Left ventricle myocardium superior (tissue), 1 donor: ENCODE measurements around the gene C1orf87. TPM values are rescaled to one million over a fixed set of nuclear protein-coding genes. Genes with fewer than 3 reads are reported as not detected.
"Not testable (repeated sequence)": the region's sequence is repeated elsewhere in the genome, so short reads cannot be mapped to it uniquely, and the experiment has no call there.

ENCODE experiments used
- ATAC-seq: fragments of 200-7000 bp; cut with Tn5 transposase; one replicate; pipeline ENCODE4 v1.9.1; 2020; ENCODE audit warnings: mild to moderate bottlenecking, moderate library complexity
- DNase-seq: peaks from one replicate; pipeline ENCODE4 v3.0.0-alpha.2; 2020
- intact Hi-C: fragments of 100-400 bp; cut with micrococcal nuclease; formaldehyde crosslinking; loops from one replicate; pipeline ENCODE4 v1.11.0; 2022
- total RNA-seq: library from RNA; stranded (reverse); fragmentation: NEBNext Ultra II Directional; extraction: Animal tissue kit (Norgen Biotek cat#: 25700); gene quantifications from one replicate; pipeline ENCODE4 v1.2.1, GENCODE V29; 2021
- donor health status: DM: no; HTN: yes; CAD: no; lungs with severe emphysema.

C1orf87 gene
- total RNA-seq, 1 donor from 2014 or later = not detected

DNA sequence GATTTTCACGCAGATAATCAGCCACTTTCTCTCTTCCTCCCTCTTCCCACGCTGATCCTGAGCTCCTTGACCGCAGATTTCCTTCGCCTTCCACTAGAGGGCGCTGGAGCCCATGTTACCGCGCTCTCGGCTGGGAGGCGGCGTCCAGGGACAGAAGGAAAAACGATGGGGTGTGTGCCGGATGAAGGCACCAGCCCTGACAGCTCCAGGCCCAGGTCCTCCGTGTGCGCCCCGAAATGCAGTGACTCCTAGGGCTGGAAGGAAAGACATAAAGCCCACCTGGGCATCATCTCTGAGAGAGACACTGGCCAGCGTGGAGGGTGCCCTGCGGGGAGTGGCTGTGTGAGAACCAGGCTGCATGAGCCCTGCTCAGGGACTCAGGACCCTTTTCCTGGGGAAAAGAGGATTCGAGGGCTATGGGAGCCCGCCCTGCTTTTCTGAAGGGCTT, 102.1 kb downstream of the C1orf87 start:
- ATAC-seq = peak; percentile 84
- intact Hi-C loops = loop anchor here (10.0 kb wide), 2 partner anchors 1073 to 1883 kb away; no protein-coding TSS in a partner anchor
- DNase-seq = peak; percentile 77

DNA sequence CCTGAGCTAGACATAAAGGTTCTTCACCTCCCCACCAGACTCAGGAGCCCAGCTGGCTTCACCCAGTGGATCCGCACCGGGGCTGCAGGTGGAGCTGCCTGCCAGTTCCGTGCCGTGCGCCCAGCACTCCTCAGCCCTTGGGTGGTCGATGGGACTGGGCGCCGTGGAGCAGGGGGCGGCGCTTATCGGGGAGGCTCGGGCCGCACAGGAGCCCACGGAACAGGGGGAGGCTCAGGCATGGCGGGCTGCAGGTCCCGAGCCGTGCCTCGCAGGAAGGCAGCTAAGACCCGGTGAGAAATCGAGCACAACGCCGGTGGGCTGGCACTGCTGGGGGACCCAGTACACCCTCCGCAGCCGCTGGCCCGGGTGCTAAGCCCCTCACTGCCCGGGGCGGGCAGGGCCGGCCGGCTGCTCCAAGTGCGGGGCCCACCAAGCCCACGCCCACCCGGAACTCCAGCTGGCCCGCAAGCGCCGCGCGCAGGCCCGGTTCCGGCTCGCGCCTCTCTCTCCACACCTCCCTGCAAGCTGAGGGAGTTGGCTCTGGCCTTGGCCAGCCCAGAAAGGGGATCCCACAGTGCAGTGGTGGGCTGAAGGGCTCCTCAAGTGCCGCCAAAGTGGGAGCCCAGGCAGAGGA, 103.9 kb downstream of the C1orf87 start:
- ATAC-seq = not testable (repeated sequence)
- intact Hi-C loops = loop anchor here (10.0 kb wide), 2 partner anchors 1075 to 1885 kb away; no protein-coding TSS in a partner anchor
- DNase-seq = peak; percentile 22

- intact Hi-C loops, DNase-seq, ATAC-seq: not testable (repeated sequence)
Observed at GRCh38 chr1:59968746-59969145, 104.8 kb downstream of the C1orf87 start.

GRCh38 chr1:59967780-59968179, 105.8 kb downstream of the C1orf87 start:
- DNase-seq (no peak), ATAC-seq (no peak)
- intact Hi-C loops = no loop called here

- ATAC-seq = no peak
- intact Hi-C loops = no loop called here
- DNase-seq = no peak
Observed at GRCh38 chr1:59967141-59967697, 106.4 kb downstream of the C1orf87 start.

DNA sequence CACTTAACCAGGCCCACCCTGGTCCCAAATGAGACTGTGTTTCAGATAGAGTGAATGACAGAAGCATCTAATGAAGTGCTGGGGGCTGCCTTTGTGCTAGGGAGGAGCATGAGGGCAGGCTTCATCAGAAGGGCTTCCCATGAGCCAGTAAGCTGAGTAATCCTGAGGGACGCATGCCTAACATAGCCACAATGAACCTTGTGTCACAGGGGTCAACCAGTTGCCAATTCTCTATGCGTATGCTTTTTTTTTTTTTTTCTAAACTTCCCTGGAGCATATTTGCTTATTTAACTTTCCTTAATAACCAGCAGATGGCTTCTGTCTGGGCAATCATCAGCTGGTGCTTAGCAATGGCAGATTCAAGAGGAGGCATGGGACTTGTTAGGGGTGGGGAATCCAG, 121.5 kb downstream of the C1orf87 start:
- intact Hi-C loops = no loop called here
- DNase-seq = no peak
- no peak for ATAC-seq

DNA sequence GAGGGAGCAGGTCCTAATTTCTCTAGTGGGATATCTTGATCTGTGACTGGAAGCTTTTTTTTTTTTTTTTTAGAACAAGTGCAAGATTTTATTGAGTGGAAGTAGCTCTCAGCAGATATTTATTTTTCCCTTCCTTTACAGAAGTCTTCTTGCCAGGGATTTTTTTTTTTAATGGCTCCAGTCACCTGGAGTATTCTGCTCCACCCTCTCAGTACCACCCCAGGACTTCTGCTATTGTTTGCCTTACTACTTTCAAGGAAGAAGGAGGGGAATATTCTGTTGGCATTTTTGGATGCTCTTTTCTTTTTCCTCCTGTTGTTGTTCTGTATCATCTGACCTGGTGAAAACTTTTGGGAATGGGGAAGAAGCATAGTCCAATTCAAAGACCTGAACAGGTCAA, 123.9 kb downstream of the C1orf87 start:
- intact Hi-C loops = no loop called here
- DNase-seq = no peak
- no peak for ATAC-seq

- ATAC-seq (no peak), DNase-seq (no peak)
- intact Hi-C loops = no loop called here
Observed at GRCh38 chr1:59948990-59949389, 124.6 kb downstream of the C1orf87 start.

GRCh38 chr1:59947047-59947938, 126.3 kb downstream of the C1orf87 start:
- no peak for DNase-seq

DNA sequence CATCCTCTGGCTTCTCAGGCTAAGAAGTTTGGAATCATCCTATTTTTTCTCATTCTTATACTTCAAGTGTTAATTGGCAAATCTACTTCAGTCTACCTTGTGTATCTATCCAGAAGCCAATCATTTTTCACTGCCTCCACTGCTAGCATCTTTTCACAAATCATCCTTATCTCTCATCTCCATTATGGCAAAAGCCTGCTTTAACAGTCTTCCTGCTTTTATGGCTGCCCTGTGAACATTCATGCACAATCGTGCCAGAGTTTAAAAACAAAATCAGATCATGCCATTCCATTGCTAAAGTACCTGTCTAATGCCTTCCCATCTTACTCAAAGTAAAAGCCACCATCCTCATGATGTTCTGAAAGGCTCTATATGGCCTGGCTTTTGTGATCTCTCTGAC, 127.8 kb downstream of the C1orf87 start:
- intact Hi-C loops = no loop called here

More at GRCh38 chr1:59947047-59947938, 126.3 kb downstream of the C1orf87 start:
- peak; percentile 88 for ATAC-seq
- intact Hi-C loops = loop anchor here (1.0 kb wide), 1 partner anchor 68 kb away; no protein-coding TSS in a partner anchor

More for the DNA sequence above, 127.8 kb downstream of the C1orf87 start:
- DNase-seq (no peak), ATAC-seq (no peak)

Other genes with a start within 250 kb of the C1orf87 start
- gene CYP2J2, start 147.0 kb downstream of the C1orf87 start, total RNA-seq = 69.2 TPM